ENCODE results near the gene PDC.

The PDC gene

GRCh38 chr1:186420923-186421322 is 40.0 kb downstream of the PDC start:
- intact Hi-C loops (cut with DNase I; ENCODE audit: low total_unique reads), result no loop called here
- no peak for DNase-seq
- TF ChIP-seq, protein P1, sequence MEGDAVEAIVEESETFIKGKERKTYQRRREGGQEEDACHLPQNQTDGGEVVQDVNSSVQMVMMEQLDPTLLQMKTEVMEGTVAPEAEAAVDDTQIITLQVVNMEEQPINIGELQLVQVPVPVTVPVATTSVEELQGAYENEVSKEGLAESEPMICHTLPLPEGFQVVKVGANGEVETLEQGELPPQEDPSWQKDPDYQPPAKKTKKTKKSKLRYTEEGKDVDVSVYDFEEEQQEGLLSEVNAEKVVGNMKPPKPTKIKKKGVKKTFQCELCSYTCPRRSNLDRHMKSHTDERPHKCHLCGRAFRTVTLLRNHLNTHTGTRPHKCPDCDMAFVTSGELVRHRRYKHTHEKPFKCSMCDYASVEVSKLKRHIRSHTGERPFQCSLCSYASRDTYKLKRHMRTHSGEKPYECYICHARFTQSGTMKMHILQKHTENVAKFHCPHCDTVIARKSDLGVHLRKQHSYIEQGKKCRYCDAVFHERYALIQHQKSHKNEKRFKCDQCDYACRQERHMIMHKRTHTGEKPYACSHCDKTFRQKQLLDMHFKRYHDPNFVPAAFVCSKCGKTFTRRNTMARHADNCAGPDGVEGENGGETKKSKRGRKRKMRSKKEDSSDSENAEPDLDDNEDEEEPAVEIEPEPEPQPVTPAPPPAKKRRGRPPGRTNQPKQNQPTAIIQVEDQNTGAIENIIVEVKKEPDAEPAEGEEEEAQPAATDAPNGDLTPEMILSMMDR (IDR thresholded peaks at IDR 0.05), result no peak
- Histone ChIP-seq H3K36me3 (peaks cover 23 to 31% (median 24%) of the 10 kb centered on the region in 3 donors), H3K9me3 (no peaks in the 10 kb centered on the region), H3K4me1 (no peaks in the 10 kb centered on the region), H3K27ac (no peak overlapping the region), H3K4me3 (no peak overlapping the region), H3K27me3 (no peaks in the 10 kb centered on the region)

- H3K4me1 ChIP-seq, result no peaks in the 10 kb centered on the region
- H3K36me3 ChIP-seq, result peaks cover 22 to 36% (median 23%) of the 10 kb centered on the region in 3 donors
- intact Hi-C loops (cut with DNase I; ENCODE audit: low total_unique reads), result no loop called here
- TF ChIP-seq, protein P1 (IDR thresholded peaks at IDR 0.05), result no peak
- H3K27ac ChIP-seq, result no peak overlapping the region
- H3K27me3 ChIP-seq, result no peaks in the 10 kb centered on the region
- no peak for DNase-seq
- no peaks in the 10 kb centered on the region for H3K9me3 ChIP-seq
- no peak overlapping the region for H3K4me3 ChIP-seq
Measured at GRCh38 chr1:186420311-186420710, 40.6 kb downstream of the PDC start.

- Histone ChIP-seq H3K9me3 (no peaks in the 10 kb centered on the region), H3K4me3 (no peak overlapping the region), H3K27me3 (no peaks in the 10 kb centered on the region), H3K4me1 (no peaks in the 10 kb centered on the region), H3K36me3 (peaks cover 19 to 38% (median 23%) of the 10 kb centered on the region in 3 donors), H3K27ac (no peak overlapping the region)
- DNase-seq, result no peak
- intact Hi-C loops (cut with DNase I; ENCODE audit: low total_unique reads), result no loop called here
- TF ChIP-seq, protein P1 (IDR thresholded peaks at IDR 0.05), result no peak
Measured at GRCh38 chr1:186418503-186418902, 42.4 kb downstream of the PDC start.

GRCh38 chr1:186413319-186413718 is 47.6 kb downstream of the PDC start:
- TF ChIP-seq, protein P1 (IDR thresholded peaks at IDR 0.05), result no peak
- Histone ChIP-seq H3K4me1 (no peaks in the 10 kb centered on the region), H3K27ac (no peak overlapping the region), H3K4me3 (no peak overlapping the region), H3K27me3 (no peaks in the 10 kb centered on the region), H3K36me3 (peaks cover 15 to 41% (median 34%) of the 10 kb centered on the region in 3 donors), H3K9me3 (no peaks in the 10 kb centered on the region)
- intact Hi-C loops (cut with DNase I; ENCODE audit: low total_unique reads), result no loop called here
- DNase-seq, result no peak

DNA sequence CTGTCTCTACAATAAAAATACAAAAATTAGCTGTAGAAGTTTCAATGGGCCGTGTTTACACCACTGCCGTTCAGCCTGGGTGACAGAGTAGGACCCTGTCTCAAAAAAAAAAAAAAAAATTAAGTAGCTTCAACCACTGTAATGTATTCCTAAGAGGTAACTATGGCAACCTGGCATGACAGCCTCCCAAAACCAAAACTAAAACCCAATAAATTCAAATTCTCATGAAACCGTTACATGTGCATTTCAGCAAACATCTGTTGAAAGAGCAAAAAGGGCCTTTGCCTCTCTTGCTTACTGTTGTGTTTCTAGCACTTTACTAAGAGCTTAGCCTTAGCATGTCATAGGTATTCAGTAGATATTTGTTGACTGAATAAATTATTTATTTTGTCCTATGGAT is 51.8 kb downstream of the PDC start:
- Histone ChIP-seq H3K27ac (no peak overlapping the region), H3K4me1 (no peaks in the 10 kb centered on the region), H3K36me3 (peaks cover 25 to 55% (median 44%) of the 10 kb centered on the region in 3 donors), H3K27me3 (no peaks in the 10 kb centered on the region), H3K4me3 (no peak overlapping the region), H3K9me3 (no peaks in the 10 kb centered on the region)
- intact Hi-C loops (cut with DNase I; ENCODE audit: low total_unique reads), result loop anchor here (10.0 kb wide), 1 partner anchor 576 kb away; no protein-coding TSS in a partner anchor
- no peak for DNase-seq
- TF ChIP-seq, protein P1 (IDR thresholded peaks at IDR 0.05), result no peak
